H1 (cell line): ENCODE results near the gene SMG5. TPM values are rescaled to one million over a fixed set of nuclear protein-coding genes. Genes with fewer than 3 reads are reported as not detected.

Experiments
- CTCF ChIA-PET: fragments of 300-600 bp; sonication (Branson Sonifier 250); formaldehyde crosslinking; loops from one replicate; lab custom pipeline; 2021; ENCODE audit not compliant: partially characterized antibody; lab: Charles Lee
- POLR2A ChIA-PET: fragments of 300-600 bp; sonication (Branson Sonifier 250); formaldehyde crosslinking; loops from one replicate; lab custom pipeline; 2021; ENCODE audit warnings: inconsistent platforms; ENCODE audit not compliant: partially characterized antibody; lab: Charles Lee
- DNase-seq, 2 experiments: peaks; one replicate each; pipeline versions ENCODE4 v3.0.0 to v3.0.0-alpha.2; 2010 to 2022; ENCODE audit warnings: low spot score in 2 of 2, low read depth in 1 of 2, mixed read lengths in 1 of 2
- FAIRE-seq: peaks from 2 replicates; lab custom pipeline; 2011; peaks lifted over from hg19 to GRCh38; lab: Jason Lieb, UNC
- H2AFZ ChIP-seq: 2 replicates; pipeline ENCODE4 v1.8.1; 2012; ENCODE audit warnings: low read length, inconsistent platforms
- H2AK5ac ChIP-seq: 2 replicates; pipeline ENCODE4 v1.6.1; 2013; ENCODE audit warnings: low read depth, low read length
- H2BK120ac ChIP-seq: replicated peaks from 2 replicates; pipeline ENCODE3; 2013; ENCODE audit warnings: low read depth, low read length, inconsistent platforms
- H2BK12ac ChIP-seq: 2 replicates; pipeline ENCODE4 v1.6.1; 2013; ENCODE audit warnings: low read depth, low read length
- H2BK15ac ChIP-seq: 2 replicates; pipeline ENCODE4 v1.6.1; 2013; ENCODE audit warnings: low read length
- H2BK20ac ChIP-seq: 2 replicates; pipeline ENCODE4 v1.6.1; 2013; ENCODE audit warnings: low read length
- H2BK5ac ChIP-seq: 2 replicates; pipeline ENCODE4 v1.6.1; 2013; ENCODE audit warnings: low read depth, low read length
- H3K14ac ChIP-seq: 2 replicates; pipeline ENCODE4 v1.6.1; 2013; ENCODE audit warnings: inconsistent platforms; ENCODE audit not compliant: insufficient read length
- H3K18ac ChIP-seq: 2 replicates; pipeline ENCODE4 v1.6.1; 2013; ENCODE audit warnings: low read length; ENCODE audit errors: extremely low read depth
- H3K23ac ChIP-seq: 2 replicates; pipeline ENCODE4 v1.6.1; 2013; ENCODE audit warnings: inconsistent platforms; ENCODE audit not compliant: insufficient read length
- H3K23me2 ChIP-seq: 2 replicates; pipeline ENCODE4 v1.6.1; 2013; ENCODE audit warnings: low read depth, low read length
- H3K27ac ChIP-seq: 2 replicates; pipeline ENCODE4 v1.6.1; 2011; ENCODE audit warnings: low read depth, low read length, inconsistent platforms
- H3K27me3 ChIP-seq, 4 experiments: replicated peaks in 1 of 4; 1 replicate in 1 of 4; 2 replicates in 3 of 4; pipeline versions ENCODE4 v1.6.1 to v1.8.1; 2011 to 2013; ENCODE audit warnings: low read length in 3 of 4, mild to moderate bottlenecking in 3 of 4, inconsistent platforms in 2 of 4, mixed read lengths in 2 of 4, moderate library complexity in 1 of 4; ENCODE audit not compliant: control insufficient read depth in 3 of 4, insufficient read depth in 3 of 4; ENCODE audit errors: extremely low read depth in 1 of 4
- H3K36me3 ChIP-seq, 4 experiments: 2 replicates each; pipeline versions ENCODE4 v1.6.1 to v1.8.1; 2011 to 2013; ENCODE audit warnings: mild to moderate bottlenecking in 4 of 4, low read length in 3 of 4, moderate library complexity in 2 of 4, control low read depth in 1 of 4, inconsistent platforms in 1 of 4; ENCODE audit not compliant: insufficient read depth in 4 of 4, control insufficient read depth in 2 of 4
- H3K4ac ChIP-seq: replicated peaks from 2 replicates; pipeline ENCODE3; 2013; ENCODE audit warnings: low read length, low read depth, mixed read lengths, inconsistent platforms; ENCODE audit not compliant: insufficient read length
- H3K4me1 ChIP-seq, 4 experiments: replicated peaks in 1 of 4; 1 replicate in 1 of 4; 2 replicates in 3 of 4; pipeline versions ENCODE4 v1.6.1 to v1.8.1; 2011 to 2013; ENCODE audit warnings: low read length in 3 of 4, inconsistent platforms in 2 of 4, mixed read lengths in 1 of 4; ENCODE audit not compliant: insufficient read depth in 4 of 4, control insufficient read depth in 3 of 4
- H3K4me2 ChIP-seq, 2 experiments: 2 replicates each; pipeline versions ENCODE4 v1.6.1 to v1.8.1; 2011 to 2013; ENCODE audit warnings: low read depth in 2 of 2, low read length in 2 of 2, control low read depth in 1 of 2, inconsistent platforms in 1 of 2, mild to moderate bottlenecking in 1 of 2; ENCODE audit not compliant: insufficient read depth in 1 of 2
- H3K4me3 ChIP-seq, 4 experiments: fragments of 200-600, 300-600 bp in 1 of 4; sonication (generic), shearing (Covaris generic), sonication (Bioruptor Twin) in 1 of 4; 2 replicates each; pipeline versions ENCODE4 v1.5.1 to v1.8.1; 2011 to 2016; ENCODE audit warnings: low read length in 4 of 4, low read depth in 3 of 4, control low read depth in 2 of 4, inconsistent platforms in 2 of 4, mild to moderate bottlenecking in 2 of 4, mixed read lengths in 1 of 4, moderate library complexity in 1 of 4; ENCODE audit not compliant: insufficient read depth in 2 of 4; ENCODE audit errors: extremely low read depth in 1 of 4
- H3K56ac ChIP-seq: replicated peaks from 2 replicates; pipeline ENCODE3; 2013; ENCODE audit warnings: low read depth, mild to moderate bottlenecking, mixed read lengths, low read length, inconsistent platforms; ENCODE audit not compliant: insufficient read length
- H3K79me1 ChIP-seq: 2 replicates; pipeline ENCODE4 v1.6.1; 2013; ENCODE audit warnings: low read depth, low read length, control low read depth
- H3K79me2 ChIP-seq, 2 experiments: 2 replicates each; pipeline versions ENCODE4 v1.6.1 to v1.8.1; 2012 to 2013; ENCODE audit warnings: low read length in 2 of 2, mild to moderate bottlenecking in 2 of 2, inconsistent platforms in 1 of 2; ENCODE audit not compliant: insufficient read depth in 2 of 2, control insufficient read depth in 1 of 2
- H3K9ac ChIP-seq, 4 experiments: replicated peaks in 1 of 4; 1 replicate in 1 of 4; 2 replicates in 3 of 4; pipeline versions ENCODE4 v1.6.1 to v1.8.1; 2011 to 2013; ENCODE audit warnings: low read depth in 3 of 4, low read length in 3 of 4, control low read depth in 2 of 4, mild to moderate bottlenecking in 2 of 4, moderate library complexity in 2 of 4, inconsistent platforms in 1 of 4; ENCODE audit errors: extremely low read depth in 1 of 4
- H3K9me3 ChIP-seq, 2 experiments: 2 replicates each; pipeline versions ENCODE4 v1.6.1 to v1.8.1; 2012 to 2013; ENCODE audit warnings: mild to moderate bottlenecking in 2 of 2, moderate library complexity in 2 of 2, control low read depth in 1 of 2, inconsistent platforms in 1 of 2, low read depth in 1 of 2, low read length in 1 of 2, mixed read lengths in 1 of 2; ENCODE audit not compliant: insufficient read depth in 2 of 2
- H4K20me1 ChIP-seq, 2 experiments: replicated peaks in 1 of 2; 2 replicates each; pipeline versions ENCODE3 to v1.8.1; 2011 to 2013; ENCODE audit warnings: inconsistent platforms in 2 of 2, low read length in 2 of 2, mild to moderate bottlenecking in 1 of 2; ENCODE audit not compliant: insufficient read depth in 2 of 2, control insufficient read depth in 1 of 2
- H4K5ac ChIP-seq: 2 replicates; pipeline ENCODE4 v1.6.1; 2013; ENCODE audit warnings: low read length, low read depth, mixed read lengths, inconsistent platforms; ENCODE audit not compliant: insufficient read length
- H4K8ac ChIP-seq: 2 replicates; pipeline ENCODE4 v1.8.0; 2013; ENCODE audit warnings: mild to moderate bottlenecking, moderate library complexity, low read length, inconsistent platforms; ENCODE audit not compliant: insufficient read depth; ENCODE audit errors: extremely low read depth
- H4K91ac ChIP-seq: replicated peaks from 2 replicates; pipeline ENCODE3; 2013; ENCODE audit warnings: low read length, mixed read lengths, inconsistent platforms; ENCODE audit not compliant: insufficient read length
- BCL11A ChIP-seq, 2 experiments: IDR thresholded peaks; one replicate each; pipeline ENCODE4 v1.6.1; 2011; ENCODE audit warnings: low read depth in 2 of 2, low read length in 2 of 2, mild to moderate bottlenecking in 2 of 2
- CTBP2 ChIP-seq: IDR thresholded peaks from 2 replicates; pipeline ENCODE4 v1.7.0; 2011; ENCODE audit warnings: borderline replicate concordance, mild to moderate bottlenecking, moderate library complexity, mixed read lengths, low read length; ENCODE audit not compliant: insufficient read depth, insufficient read length
- EGR1 ChIP-seq: IDR thresholded peaks from 2 replicates; pipeline ENCODE4 v1.6.1; 2011; ENCODE audit warnings: low read depth, low read length, borderline replicate concordance
- NRF1 ChIP-seq: IDR thresholded peaks from 2 replicates; pipeline ENCODE4 v1.6.1; 2011; ENCODE audit warnings: mild to moderate bottlenecking, low read depth, low read length, improper control_type of control experiment
- POU5F1 ChIP-seq: IDR thresholded peaks from 2 replicates; pipeline ENCODE4 v1.6.1; 2011; ENCODE audit warnings: low read depth, mild to moderate bottlenecking, low read length, moderate library complexity
- RFX5 ChIP-seq: IDR thresholded peaks from 2 replicates; pipeline ENCODE4 v1.6.1; 2011; ENCODE audit warnings: low read depth, low read length, improper control_type of control experiment, borderline replicate concordance
- SIN3A ChIP-seq, 2 experiments: IDR thresholded peaks in 1 of 2; conservative IDR thresholded peaks in 1 of 2; 2 replicates each; pipeline ENCODE4 v1.6.1; 2011 to 2012; ENCODE audit warnings: low read length in 2 of 2, improper control_type of control experiment in 1 of 2, low read depth in 1 of 2, mild to moderate bottlenecking in 1 of 2
- SRF ChIP-seq: IDR thresholded peaks from 2 replicates; pipeline ENCODE4 v1.6.1; 2011; ENCODE audit warnings: mild to moderate bottlenecking, low read depth, low read length, moderate library complexity
- ZNF274 ChIP-seq: IDR thresholded peaks from 2 replicates; pipeline ENCODE4 v1.7.0; 2012; ENCODE audit warnings: low read length, borderline replicate concordance; ENCODE audit errors: extremely low read depth
- WGBS, 2 experiments: shearing (Covaris generic) in 1 of 2; methylation state at CpG; one replicate each; pipeline versions ENCODE4 v1.1.6 to v1.1.7; 2013 to 2015; ENCODE audit warnings: low lambda C conversion rate in 2 of 2, mixed read lengths in 2 of 2, inconsistent platforms in 1 of 2, low coverage in 1 of 2, missing lambda C conversion rate in 1 of 2; ENCODE audit not compliant: insufficient replicate concordance in 2 of 2, insufficient coverage in 1 of 2, insufficient read length in 1 of 2; ENCODE audit errors: extremely low coverage in 1 of 2, missing lambda C conversion rate in 1 of 2; 5-methylcytosine and 5-hydroxymethylcytosine counted together
- polyA plus RNA-seq, 7 experiments: library from polyadenylated mRNA; depleted of rRNA in 3 of 7; stranded (reverse) in 5 of 7; unstranded in 2 of 7; fragments of >200 nt in 5 of 7; fragments of 200-250 nt in 2 of 7; gene quantifications; 1 replicate in 5 of 7; 2 replicates in 1 of 7; 4 replicates in 1 of 7; pipeline versions ENCODE4 v1.2.1 to v1.2.3, GENCODE V29; 2011 to 2013; ENCODE audit warnings: missing spikeins in 2 of 7, mixed read lengths in 2 of 7
- total RNA-seq: library from RNA; stranded (reverse); fragmentation: NEBNext Ultra II Directional; extraction: Animal tissue kit (Norgen Biotek cat#: 25700); gene quantifications from 2 replicates; pipeline ENCODE4 v1.2.1, GENCODE V29; 2021
- TF ChIP-seq, protein P1 (sequence below): IDR thresholded peaks from 2 replicates; pipeline ENCODE4 v1.6.1; 2012; ENCODE audit warnings: low read length, inconsistent platforms

SMG5 gene
- total and polyA plus RNA-seq, 2 of the 8 experiments (the other 6 are each of a cell fraction or from before 2014, with no cell fraction given) = 32.7 to 98.0 TPM

DNA sequence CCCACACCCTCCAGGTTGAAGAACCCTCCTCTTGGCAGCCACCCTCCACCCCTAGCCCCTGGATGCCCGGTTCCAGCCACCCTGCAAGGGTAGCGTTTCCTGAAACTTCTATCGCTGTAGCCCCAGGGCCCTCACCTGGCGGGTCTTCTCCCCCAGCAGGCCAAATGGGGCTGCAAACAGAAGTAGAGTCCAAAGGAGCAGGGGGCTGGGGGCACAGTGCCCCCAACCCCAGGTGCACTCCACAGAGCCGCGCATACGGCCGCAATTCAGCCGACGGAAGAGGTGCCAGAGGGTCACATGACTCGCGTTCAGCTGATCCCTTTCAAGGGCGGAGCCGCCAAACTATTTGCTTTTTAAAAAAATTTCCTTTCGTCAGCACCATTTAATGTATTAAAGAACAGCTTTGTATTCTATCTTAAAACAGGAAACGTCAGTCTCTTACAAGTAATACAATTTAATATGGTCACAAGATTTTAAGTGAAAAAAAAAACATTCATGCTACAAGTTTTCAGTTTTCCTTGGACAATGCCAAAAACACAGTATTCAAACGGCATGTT lies 12.8 kb upstream of the SMG5 start, which contains the start of gene GLMP:
Gene GLMP (minus strand): TSS at position 289 of the 557 bp plus-strand sequence. CDS start 34 bp downstream, at position 255.
- no peak within 1 kb of the TSS for H3K27ac ChIP-seq
- 10% methylated on average over 17 of the region's 17 CpGs; no CpG with 5 or more reads in 1 of the 2 experiments for WGBS, 2 experiments
- TF ChIP-seq SIN3A (conservative IDR thresholded peaks at IDR 0.05 in 1 of 2, IDR thresholded peaks at IDR 0.05 in 1 of 2; ENCODE audit: low read depth in 1 of 2, low read length in 2 of 2) = peak; percentile 88 to 92; a peak in 2 of 4 replicates
- no peak for TF ChIP-seq EGR1
- no peak for TF ChIP-seq ZNF274
- TF ChIP-seq CTBP2 = no peak
- TF ChIP-seq BCL11A (IDR thresholded peaks at IDR 0.05; ENCODE audit: low read depth in 2 of 2, low read length in 2 of 2) = no peak
- TF ChIP-seq, protein P1, sequence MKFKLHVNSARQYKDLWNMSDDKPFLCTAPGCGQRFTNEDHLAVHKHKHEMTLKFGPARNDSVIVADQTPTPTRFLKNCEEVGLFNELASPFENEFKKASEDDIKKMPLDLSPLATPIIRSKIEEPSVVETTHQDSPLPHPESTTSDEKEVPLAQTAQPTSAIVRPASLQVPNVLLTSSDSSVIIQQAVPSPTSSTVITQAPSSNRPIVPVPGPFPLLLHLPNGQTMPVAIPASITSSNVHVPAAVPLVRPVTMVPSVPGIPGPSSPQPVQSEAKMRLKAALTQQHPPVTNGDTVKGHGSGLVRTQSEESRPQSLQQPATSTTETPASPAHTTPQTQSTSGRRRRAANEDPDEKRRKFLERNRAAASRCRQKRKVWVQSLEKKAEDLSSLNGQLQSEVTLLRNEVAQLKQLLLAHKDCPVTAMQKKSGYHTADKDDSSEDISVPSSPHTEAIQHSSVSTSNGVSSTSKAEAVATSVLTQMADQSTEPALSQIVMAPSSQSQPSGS = no peak
- no peak for TF ChIP-seq POU5F1
- TF ChIP-seq RFX5 = no peak
- no peak for TF ChIP-seq SRF
- no peak for TF ChIP-seq NRF1

More for the DNA sequence above, 12.8 kb upstream of the SMG5 start, which contains the start of gene GLMP:
- Histone ChIP-seq H2BK12ac (no peak within 1 kb of the TSS), H3K23me2 (peaks cover 7% of the 10 kb centered on the region; the same call in 1 of the 2 replicates), H2AFZ (peak within 1 kb of the TSS; percentile 100), H4K20me1 (peaks cover 0 to 3% of the 10 kb centered on the region in 2 experiments), H3K23ac (no peak within 1 kb of the TSS), H3K4me3 (peak within 1 kb of the TSS; percentile 62 to 84 (median 72)), H3K4ac (peak within 1 kb of the TSS; percentile 6), H4K5ac (no peak within 1 kb of the TSS), H3K36me3 (peaks cover 0 to 7% (median 0%) of the 10 kb centered on the region in 4 experiments; a peak in 2 of 8 replicates), H3K79me1 (0 out of 2 replicates have a peak, but pooled peaks cover 3% of the 10 kb centered on the region), H2BK20ac (no peak within 1 kb of the TSS), H2AK5ac (no peak within 1 kb of the TSS), H2BK120ac (no peak within 1 kb of the TSS), H3K4me1 (peaks cover 0 to 12% (median 4%) of the 10 kb centered on the region in 4 experiments; a peak in 3 of 7 replicates), H3K56ac (no peak within 1 kb of the TSS), H3K9ac (peak within 1 kb of the TSS in 3 of 4 experiments; percentile 49 to 81 (median 54); a peak in 6 of 7 replicates), H3K14ac (no peak within 1 kb of the TSS), H3K27me3 (no peaks in the 10 kb centered on the region), H3K18ac (no peak within 1 kb of the TSS; the same call in 1 of the 2 replicates), H4K8ac (peak within 1 kb of the TSS; percentile 95), H4K91ac (no peak within 1 kb of the TSS), H3K79me2 (no peaks in the 10 kb centered on the region), H2BK15ac (0 out of 2 replicates have a peak within 1 kb of the TSS, but pooled peaks have one; percentile 8), H2BK5ac (no peak within 1 kb of the TSS), H3K4me2 (peak within 1 kb of the TSS; percentile 72 to 98), H3K9me3 (no peaks in the 10 kb centered on the region)
- FAIRE-seq (no peak), DNase-seq (peak in 1 of 2 experiments; percentile 70)
- ChIA-PET POLR2A (interaction anchor here (1.3 to 16.5 kb wide), 3 partner anchors 8 to 16 kb away, joined by 4 to 221 read pairs (median 5); partner anchors contain the start of genes SMG5 and TMEM79), CTCF (interaction anchor here (1.5 kb wide), 1 partner anchor 150 kb away, joined by 3 read pairs; no protein-coding TSS in a partner anchor)
